Spleen (tissue), 7 donors: ENCODE data around the gene MPO.

Experiments used
- POLR2A ChIP-seq, 3 donors: fragments of 450-650 bp; IDR thresholded peaks; one replicate each; pipeline ENCODE4 v1.5.1; 2017; ENCODE audit warnings: antibody characterized with exemption in 3 of 3, mild to moderate bottlenecking in 1 of 3
- TF ChIP-seq, protein P1 (sequence below), 11 experiments: fragments of 200-600 bp in 7 of 11; fragments of 450-650 bp in 4 of 11; sonication (generic) in 4 of 11; IDR thresholded peaks in 8 of 11; conservative IDR thresholded peaks in 3 of 11; 1 replicate in 7 of 11; 2 replicates in 4 of 11; pipeline versions ENCODE4 v1.4.0 to v1.8.0; 2016 to 2021; ENCODE audit warnings: antibody characterized with exemption in 11 of 11, inconsistent platforms in 4 of 11, mild to moderate bottlenecking in 1 of 11
- donor health status: DM: no; HTN: no; CAD: no; lungs with moderate emphysema.
- donor health status: DM: no; HTN: no; CAD: no.
- donor health status: DM: no; HTN: no; CAD: no.

DNA sequence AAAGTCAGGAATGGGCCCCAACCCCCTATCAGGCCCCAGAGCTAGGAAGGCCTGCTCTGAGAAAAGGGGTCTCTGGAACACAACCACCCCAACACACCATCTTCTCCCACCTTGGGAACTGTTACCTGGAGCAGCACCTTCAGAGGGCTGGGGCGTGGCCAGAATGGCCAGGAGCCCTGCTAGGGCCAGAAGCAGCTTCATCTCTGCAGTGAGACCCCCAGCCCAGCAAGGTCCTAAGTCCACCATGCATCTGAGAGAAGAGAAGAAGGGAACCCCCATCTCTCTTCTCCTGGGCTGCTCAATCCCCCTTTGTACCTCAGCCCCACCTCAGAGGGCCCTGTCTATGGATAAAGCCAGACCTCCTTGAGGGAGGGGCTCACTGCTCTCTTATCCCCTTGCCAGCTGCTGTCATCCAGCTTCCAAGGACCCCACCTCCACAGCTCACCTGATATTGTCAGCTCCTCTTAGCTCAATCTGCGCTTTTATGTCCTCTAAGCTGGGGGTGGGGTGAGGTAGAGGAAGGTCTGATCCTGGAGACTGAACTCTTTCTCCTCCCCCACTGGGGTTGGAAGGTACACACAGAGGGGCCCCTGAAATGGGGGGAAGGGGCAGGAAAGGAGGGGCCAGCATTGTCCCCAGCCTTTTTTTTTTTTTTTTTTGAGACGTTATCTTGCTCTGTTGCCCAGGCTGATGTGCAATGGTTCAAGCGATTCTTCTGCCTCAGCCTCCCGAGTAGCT lies at the start of gene MPO:
- TF ChIP-seq POLR2A (IDR thresholded peaks at IDR 0.05) = no peak
- TF ChIP-seq, protein P1, sequence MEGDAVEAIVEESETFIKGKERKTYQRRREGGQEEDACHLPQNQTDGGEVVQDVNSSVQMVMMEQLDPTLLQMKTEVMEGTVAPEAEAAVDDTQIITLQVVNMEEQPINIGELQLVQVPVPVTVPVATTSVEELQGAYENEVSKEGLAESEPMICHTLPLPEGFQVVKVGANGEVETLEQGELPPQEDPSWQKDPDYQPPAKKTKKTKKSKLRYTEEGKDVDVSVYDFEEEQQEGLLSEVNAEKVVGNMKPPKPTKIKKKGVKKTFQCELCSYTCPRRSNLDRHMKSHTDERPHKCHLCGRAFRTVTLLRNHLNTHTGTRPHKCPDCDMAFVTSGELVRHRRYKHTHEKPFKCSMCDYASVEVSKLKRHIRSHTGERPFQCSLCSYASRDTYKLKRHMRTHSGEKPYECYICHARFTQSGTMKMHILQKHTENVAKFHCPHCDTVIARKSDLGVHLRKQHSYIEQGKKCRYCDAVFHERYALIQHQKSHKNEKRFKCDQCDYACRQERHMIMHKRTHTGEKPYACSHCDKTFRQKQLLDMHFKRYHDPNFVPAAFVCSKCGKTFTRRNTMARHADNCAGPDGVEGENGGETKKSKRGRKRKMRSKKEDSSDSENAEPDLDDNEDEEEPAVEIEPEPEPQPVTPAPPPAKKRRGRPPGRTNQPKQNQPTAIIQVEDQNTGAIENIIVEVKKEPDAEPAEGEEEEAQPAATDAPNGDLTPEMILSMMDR (IDR thresholded peaks at IDR 0.05 in 8 of 11, conservative IDR thresholded peaks at IDR 0.05 in 3 of 11) = no peak
